Stimulated activated CD4-positive, alpha-beta T cell treated with anti-CD3 and anti-CD28 coated beads, Interleukin-15, amount 100 ng/mL, for 1 hour (primary cell): ENCODE data around the gene FNDC10.

Experiments
- DNase-seq, 2 donors: peaks; one replicate each; pipeline ENCODE4 v3.0.0-alpha.2; 2020; ENCODE audit warnings: low read depth in 1 of 2, low spot score in 1 of 2

FNDC10 gene

DNA sequence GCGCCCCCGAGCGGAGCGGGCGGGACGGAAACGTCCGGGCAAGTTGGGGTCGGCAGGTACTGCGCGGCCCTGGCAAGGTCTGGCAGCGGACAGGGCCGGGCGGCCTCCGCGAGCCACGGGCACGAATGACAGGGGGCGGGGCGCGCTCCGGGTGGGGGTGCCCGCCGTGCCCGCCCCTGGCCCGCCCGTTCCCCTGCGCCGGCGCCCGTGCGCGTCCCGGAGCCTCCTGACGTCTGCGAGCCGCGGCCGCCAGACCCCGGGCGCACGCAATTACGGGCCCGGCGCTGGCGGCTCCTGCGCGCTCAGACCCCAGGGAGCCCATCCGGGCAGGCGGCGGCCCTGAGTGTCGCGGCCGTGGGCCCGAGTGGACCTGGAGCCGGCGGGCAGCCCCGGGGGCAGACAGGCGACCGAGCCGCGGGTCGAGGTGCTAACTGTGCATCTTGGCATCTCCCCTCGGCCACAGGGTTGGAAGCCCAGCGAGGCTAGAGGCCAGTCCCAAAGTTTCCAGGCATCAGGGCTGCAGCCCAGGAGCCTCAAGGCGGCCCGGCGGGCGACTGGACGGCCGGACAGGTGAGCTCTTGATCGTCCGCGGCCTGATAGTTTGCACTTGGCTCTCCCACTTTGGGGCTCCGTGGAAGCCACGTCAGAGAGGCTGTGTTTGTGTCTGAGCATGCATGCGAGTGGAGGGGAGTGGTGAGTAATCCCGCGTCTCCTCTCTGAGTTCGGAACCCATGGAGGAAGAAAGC is 16.3 kb upstream of the FNDC10 start:
- DNase-seq = no peak

DNA sequence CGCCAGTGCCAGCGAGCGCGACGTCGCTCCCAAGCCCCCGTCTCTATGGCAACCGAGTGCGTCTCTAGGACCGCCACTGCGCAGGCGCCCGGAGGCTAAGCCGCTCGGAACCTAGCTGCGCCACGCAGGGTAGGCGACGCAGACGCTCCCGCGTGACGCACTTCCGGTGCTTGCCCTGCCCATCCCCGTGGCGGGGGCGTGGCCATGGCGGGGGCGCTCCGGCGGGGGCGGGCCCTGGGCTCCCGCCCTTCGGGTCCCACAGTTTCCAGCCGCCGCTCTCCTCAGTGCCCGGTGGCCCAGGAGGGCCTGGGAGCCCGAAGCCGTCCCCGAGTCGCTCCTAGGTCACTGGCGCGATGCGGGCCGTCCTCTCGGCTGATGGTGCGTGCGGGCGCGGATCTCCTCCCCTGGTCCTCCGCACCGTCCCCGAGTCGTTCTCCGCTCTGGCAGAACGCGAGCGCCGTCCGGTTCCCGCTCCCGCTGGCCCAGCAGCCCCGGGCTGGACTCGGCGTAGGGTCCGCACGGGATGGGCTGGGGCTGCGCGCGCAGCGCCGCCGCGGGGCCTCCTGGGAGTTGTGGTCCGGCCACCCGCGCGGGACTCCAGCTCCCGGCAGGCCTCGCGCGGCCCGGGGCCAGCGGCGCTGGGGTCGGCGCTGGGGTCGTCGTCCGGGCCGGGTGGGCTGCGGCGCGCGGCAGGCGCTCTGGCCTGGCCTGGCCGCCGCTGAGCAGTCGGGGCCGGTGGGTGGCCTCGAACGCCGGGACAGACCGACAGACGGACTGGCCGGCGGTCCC is 15.5 kb upstream of the FNDC10 start, which contains the start of gene MIB2:
Gene MIB2 (plus strand): TSS at position 245 of the 789 bp plus-strand sequence. CDS start 7,953 bp downstream, outside the sequence.
- DNase-seq = peak; percentile 98

DNA sequence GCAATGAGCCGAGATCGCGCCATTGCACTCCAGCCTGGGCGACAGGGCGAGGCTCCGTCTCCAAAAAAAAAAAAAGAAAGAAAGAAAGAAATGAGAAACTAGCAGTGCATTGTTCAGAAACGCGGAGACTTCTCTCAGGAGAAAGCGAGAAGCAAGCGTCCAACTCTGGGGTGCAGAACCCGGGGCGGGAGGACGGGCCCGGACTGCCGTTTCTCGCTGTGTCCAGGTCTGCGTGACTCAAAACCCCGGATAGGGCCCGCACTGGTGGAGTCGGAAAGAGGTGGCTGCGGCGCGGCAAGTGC is 15.0 kb upstream of the FNDC10 start:
- DNase-seq = no peak

DNA sequence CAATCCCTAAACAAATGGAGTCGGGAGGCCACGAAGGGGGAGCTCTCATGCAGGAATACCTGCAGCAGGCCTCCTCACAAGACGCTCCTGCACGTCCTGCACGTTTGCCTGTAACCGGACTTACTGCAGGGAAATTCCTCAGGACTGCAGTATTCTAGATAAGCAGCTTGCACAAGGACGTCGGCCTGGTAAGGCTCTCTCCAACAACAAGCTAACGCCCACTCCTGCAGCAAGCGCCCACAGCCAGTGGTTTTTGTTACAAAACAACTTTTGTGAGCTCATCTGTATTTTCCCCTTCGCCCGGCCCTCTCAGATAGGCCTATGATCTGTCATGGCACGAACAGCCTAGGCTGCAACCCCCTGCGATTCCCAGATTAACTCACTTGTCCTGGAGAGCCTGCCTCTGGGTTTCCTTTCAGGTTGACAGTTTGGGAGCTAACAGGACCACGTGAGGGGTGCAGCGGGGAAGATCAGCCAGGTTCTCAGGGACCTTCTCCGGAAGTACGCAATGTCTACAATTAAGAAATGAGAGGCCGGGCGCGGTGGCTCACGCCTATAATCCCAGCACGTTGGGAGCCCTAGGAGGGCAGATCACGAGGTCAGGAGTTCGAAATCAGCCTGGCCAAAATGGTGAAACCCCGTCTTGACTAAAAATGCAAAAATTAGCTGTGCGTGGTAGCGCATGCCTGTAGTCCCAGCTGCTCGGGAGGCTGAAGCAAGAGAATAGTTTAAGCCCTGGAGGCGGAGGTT is 14.4 kb upstream of the FNDC10 start:
- peak in 1 of 2 donors; percentile 38 for DNase-seq

DNA sequence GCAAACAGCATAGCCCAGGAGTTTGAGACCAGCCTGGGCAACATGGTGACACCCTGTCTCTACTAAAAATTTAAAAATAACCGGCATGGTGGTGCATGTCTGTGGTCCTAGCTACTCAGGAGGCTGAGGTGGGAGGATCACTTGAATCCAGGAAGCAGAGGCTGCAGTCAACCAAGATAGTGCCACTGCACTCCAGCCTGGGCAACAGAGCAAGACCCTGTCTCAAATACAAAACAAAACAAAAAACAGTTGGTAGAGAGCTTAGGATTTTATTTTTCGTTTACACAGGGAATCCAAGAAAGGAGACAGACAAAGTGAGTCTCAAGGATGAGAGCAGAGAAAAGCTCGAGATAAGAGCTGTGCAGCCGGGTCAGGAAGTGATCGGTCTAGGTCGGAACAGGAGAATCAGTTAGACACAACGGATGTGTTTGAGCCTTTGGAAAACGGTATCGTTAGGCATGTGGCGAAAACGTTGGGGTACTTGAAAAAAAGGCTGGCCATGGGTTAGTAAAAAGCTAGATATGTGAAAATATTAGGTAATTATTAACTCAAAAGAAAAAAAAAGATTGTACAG is 13.7 kb upstream of the FNDC10 start:
- no peak for DNase-seq

GRCh38 chr1:1612104-1612400 is 12.1 kb upstream of the FNDC10 start:
- DNase-seq = no peak

DNA sequence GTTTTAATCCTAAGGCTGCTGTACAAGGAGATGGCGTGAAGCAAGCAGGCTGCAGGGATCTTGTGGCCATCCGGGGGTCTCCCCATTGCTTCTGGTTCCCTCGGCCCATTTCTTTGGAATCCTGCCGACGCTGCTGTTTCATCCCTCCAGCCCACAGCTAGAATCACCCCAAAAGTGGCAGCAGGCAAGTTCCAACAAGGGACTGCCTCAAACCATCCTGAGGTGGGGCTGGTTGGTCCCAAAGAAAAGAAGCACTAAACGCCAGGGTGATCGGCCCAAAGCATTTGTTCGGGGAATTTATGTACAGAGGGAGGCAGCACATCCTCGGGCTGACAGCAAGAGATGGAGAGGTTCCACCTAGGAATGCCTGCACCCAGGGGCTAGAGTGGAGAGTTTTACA is 10.9 kb upstream of the FNDC10 start:
- no peak for DNase-seq

- no peak for DNase-seq
These were observed 10.0 kb upstream of the FNDC10 start for GRCh38 chr1:1609822-1610485.

- no peak for DNase-seq
These were observed 6.3 kb upstream of the FNDC10 start for GRCh38 chr1:1606232-1606631.

DNA sequence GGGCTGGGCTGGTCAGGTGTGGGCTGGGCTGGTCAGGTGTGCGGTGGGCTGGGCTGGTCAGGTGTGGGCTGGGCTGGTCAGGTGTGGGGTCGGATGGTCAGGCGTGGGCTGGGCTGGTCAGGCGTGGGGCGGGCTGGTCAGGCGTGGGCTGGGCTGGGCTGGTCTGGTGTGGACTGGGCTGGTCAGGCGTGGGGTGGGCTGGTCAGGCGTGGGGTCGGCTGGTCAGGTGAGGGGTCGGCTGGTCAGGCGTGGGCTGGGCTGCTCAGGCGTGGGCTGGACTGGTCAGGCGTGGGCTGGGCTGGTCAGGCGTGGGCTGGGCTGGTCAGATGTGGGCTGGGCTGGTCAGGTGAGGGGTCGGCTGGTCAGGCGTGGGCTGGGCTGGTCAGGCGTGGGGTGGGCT is 5.8 kb upstream of the FNDC10 start:
- no peak for DNase-seq

- no peak for DNase-seq
These were observed 5.2 kb upstream of the FNDC10 start for GRCh38 chr1:1605034-1605591.

GRCh38 chr1:1604374-1605033 is 4.6 kb upstream of the FNDC10 start:
- no peak for DNase-seq

GRCh38 chr1:1603671-1604373 is 3.9 kb upstream of the FNDC10 start:
- DNase-seq = no peak

DNA sequence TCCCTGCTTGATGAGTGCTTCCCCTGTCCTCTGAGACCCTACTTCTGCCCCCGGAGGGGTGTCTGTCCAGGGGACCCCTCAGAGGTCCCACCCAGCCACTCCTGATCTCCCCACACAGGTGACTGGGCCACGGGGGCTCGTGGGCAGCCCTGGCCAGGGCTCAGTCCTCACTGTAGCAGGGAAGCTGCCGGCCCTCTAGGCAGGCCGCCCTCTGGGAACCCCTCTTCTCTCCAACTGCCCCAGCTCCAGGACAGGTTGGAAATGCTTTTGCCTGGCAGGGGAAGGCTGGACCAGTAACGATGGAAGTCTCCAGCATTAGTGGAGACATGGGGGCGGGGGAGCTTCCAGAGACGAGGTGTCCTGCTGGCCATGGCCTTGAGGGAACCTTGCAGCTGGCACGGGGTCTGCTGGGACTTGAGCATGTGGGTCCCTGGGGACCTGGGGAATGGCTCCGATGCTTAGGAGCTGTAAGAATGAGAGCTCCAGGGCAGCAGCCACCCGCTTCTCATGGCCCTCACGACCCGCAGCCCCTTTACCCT is 3.1 kb upstream of the FNDC10 start:
- DNase-seq = no peak

DNA sequence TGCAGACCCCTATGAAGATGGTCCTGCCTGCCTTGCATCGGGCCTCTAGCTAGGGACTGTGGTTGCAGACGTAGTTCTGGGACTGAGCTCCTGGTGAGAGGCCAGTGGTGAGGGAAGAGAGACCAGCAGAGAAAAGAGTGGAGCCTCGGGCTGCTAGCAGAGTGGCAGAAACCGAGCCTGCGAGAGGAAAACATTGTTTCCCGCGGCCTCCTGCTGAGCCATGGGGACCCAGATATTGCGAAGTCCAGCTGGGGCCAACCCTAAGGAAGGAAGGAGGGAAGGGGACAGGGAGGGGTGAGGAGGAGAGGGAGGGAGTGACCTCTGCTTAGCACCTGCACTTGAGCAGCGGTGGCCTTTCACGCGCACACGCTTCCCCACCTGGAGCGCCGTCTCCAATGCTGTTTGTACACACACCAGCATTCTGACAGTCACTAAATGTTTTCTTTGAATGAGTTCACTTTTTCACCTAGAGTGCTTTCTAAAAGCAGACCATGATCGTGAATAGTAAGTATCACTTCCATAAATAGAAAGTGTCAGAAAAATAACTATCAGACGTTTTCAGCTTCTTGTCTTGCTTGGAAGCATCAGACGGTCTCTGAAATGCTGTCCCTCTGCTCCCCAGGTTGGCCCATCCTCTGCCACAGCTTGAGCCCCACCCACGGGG is 2.5 kb upstream of the FNDC10 start:
- DNase-seq = no peak

GRCh38 chr1:1601564-1602303 is 1.8 kb upstream of the FNDC10 start:
- DNase-seq = no peak

GRCh38 chr1:1600861-1601563 is 1.1 kb upstream of the FNDC10 start:
- DNase-seq = no peak
